ENCODE measurements around the gene FXYD3. TPM values are rescaled to one million over a fixed set of nuclear protein-coding genes. Genes with fewer than 3 reads are reported as not detected.

FXYD3 gene
- total and polyA plus RNA-seq, 2 of the 13 experiments (the other 11 are each of a cell fraction or from before 2014, with no cell fraction given): 4.9 TPM; not detected in 1

DNA sequence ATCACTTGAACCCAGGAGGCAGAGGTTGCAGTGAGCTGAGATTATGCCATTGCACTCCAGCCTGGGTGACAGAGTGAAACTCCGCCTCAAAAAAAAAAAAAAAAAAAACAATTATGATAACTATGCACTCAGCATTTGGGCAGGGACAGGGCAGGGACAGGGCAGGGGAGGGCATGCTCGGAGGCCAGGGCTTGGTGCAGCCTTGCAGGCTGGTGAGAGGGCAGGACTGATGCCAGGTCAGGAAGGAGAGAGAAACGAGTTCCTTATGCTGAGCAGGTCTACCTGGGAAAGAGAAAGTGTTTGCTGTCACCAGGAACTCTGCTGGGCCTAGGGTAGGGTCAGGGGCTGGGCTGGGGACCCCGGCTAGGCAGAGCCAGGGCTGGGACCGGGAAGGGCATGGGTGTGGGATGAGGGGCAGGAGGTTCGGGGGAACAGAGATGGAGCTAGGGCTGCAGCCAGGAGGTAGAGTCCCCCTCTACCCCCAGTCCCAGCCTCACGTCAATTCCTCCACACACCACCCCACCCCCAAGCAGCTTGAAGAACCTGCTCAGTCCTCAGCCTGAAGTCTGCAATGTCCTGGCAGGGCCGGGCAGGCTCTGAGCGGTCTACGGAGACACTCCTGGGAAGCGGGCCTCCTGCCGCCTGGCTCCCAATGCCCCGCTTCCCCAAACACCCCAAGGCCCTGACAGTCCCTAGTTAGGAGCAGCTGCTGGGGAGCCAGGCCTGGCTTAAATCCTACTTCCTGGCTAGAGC, 2.8 kb downstream of the FXYD3 start:
- POLR2A ChIA-PET: no interaction called here
- Histone ChIP-seq H3K27ac (ENCODE audit: extremely low read length, insufficient read depth, low read length) (no peak overlapping the region), H4K20me1 (ENCODE audit: insufficient read depth, low read length) (no peaks in the 10 kb centered on the region), H2AFZ (ENCODE audit: low read length) (no peak overlapping the region), H3K9ac (ENCODE audit: insufficient read depth, low read depth, low read length) (no peak overlapping the region), H3K4me1 (ENCODE audit: insufficient read depth, low read length) (peaks cover 99% of the 10 kb centered on the region), H3K36me3 (replicated peaks in 1 of 2; ENCODE audit: control insufficient read depth in 1 of 2, insufficient read depth in 2 of 2, low read length in 2 of 2) (no peaks in the 10 kb centered on the region), H3K4me2 (ENCODE audit: low read depth, low read length) (no peak overlapping the region), H3K9me3 (ENCODE audit: low read length) (no peaks in the 10 kb centered on the region), H3K27me3 (ENCODE audit: control insufficient read depth in 1 of 2, insufficient read depth in 2 of 2, low read length in 2 of 2) (0 out of 5 replicates have a peak, but pooled peaks cover 0 to 6% of the 10 kb centered on the region in 2 experiments), H3K4me3 (replicated peaks in 1 of 3; ENCODE audit: insufficient read depth in 1 of 3, low read depth in 2 of 3, low read length in 3 of 3) (no peak overlapping the region), H3K79me2 (ENCODE audit: insufficient read depth, low read length) (no peaks in the 10 kb centered on the region)
- CTCF ChIA-PET (ENCODE audit: low intra/inter-chr PET ratio, low total read pairs): no interaction called here
- intact Hi-C loops (cut with micrococcal nuclease; ENCODE audit: unreplicated experiment): no loop called here
- in situ Hi-C loops (cut with HindIII; ENCODE audit: extremely low pct_ligation_motif_present, low pct_unique_long_range_greater_than_20kb): no loop called here
- BruUV-seq (replicated peaks): no TSS peak
- FAIRE-seq (no peak), ATAC-seq (no peak), DNase-seq (ENCODE audit: low spot score) (no peak)
- WGBS (ENCODE audit: low lambda C conversion rate): 74% methylated on average over 5 of the region's 13 CpGs
- TF ChIP-seq ZNF687 (CRISPR knock-in tag; IDR thresholded peaks at IDR 0.05): peak; percentile 46; the same call in 1 of the 2 replicates
- TF ChIP-seq TMF1 (CRISPR knock-in tag; IDR thresholded peaks at IDR 0.05; ENCODE audit: low read depth): no peak
- TF ChIP-seq ZNF441 (CRISPR knock-in tag; IDR thresholded peaks at IDR 0.05; ENCODE audit: borderline replicate concordance): peak; percentile 26; the same call in 1 of the 2 replicates
- no peak for TF ChIP-seq TCF7L2 (IDR thresholded peaks at IDR 0.05; ENCODE audit: low read depth, low read length)
